C4-2B (cell line): ENCODE results near the gene SESN3.

Experiments
- CTCF ChIP-seq: fragments of 450-650 bp; conservative IDR thresholded peaks from 2 replicates; pipeline ENCODE4 v1.5.1; 2017; ENCODE audit warnings: mild to moderate bottlenecking
- ZFX ChIP-seq: fragments of 450-650 bp; IDR thresholded peaks from 2 replicates; pipeline ENCODE4 v1.6.1; 2017

GRCh38 chr11:95256321-95256779 lies 25.3 kb upstream of the SESN3 start:
- TF ChIP-seq CTCF (no peak), ZFX (no peak)
